Measurements from ENCODE around the gene PLD3. TPM values are rescaled to one million over a fixed set of nuclear protein-coding genes. Genes with fewer than 3 reads are reported as not detected.

PLD3 gene
- total RNA-seq, 1 donor from 2014 or later, result 156 TPM

DNA sequence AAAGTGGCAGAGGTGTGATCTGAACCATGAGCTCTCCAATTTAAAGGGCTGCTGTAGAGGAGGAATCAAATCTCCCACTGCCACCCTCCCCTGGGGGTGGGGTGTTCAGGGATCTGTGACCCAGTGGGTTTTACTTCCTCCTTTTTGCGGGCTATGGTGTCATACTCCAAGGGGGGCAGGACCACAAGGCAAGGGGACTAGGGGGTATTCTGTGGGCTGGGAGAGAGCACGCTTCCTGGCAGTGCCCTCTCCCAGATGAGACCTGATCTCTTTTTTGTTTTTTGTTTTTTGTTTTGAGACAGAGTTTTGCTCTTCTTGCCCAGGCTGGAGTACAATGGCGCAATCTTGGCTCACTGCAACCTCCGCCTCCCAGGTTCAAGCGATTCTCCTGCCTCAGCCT is 10.3 kb downstream of the PLD3 start:
- Histone ChIP-seq H3K27me3 (ENCODE audit: low read depth) (no peaks in the 10 kb centered on the region), H3K9me3 (replicated peaks) (no peaks in the 10 kb centered on the region), H3K27ac (replicated peaks) (no peak overlapping the region), H3K4me3 (no peak overlapping the region), H3K36me3 (peaks cover 11% of the 10 kb centered on the region), H3K4me1 (no peaks in the 10 kb centered on the region)
- no peak for DNase-seq
- TF ChIP-seq, protein P1, sequence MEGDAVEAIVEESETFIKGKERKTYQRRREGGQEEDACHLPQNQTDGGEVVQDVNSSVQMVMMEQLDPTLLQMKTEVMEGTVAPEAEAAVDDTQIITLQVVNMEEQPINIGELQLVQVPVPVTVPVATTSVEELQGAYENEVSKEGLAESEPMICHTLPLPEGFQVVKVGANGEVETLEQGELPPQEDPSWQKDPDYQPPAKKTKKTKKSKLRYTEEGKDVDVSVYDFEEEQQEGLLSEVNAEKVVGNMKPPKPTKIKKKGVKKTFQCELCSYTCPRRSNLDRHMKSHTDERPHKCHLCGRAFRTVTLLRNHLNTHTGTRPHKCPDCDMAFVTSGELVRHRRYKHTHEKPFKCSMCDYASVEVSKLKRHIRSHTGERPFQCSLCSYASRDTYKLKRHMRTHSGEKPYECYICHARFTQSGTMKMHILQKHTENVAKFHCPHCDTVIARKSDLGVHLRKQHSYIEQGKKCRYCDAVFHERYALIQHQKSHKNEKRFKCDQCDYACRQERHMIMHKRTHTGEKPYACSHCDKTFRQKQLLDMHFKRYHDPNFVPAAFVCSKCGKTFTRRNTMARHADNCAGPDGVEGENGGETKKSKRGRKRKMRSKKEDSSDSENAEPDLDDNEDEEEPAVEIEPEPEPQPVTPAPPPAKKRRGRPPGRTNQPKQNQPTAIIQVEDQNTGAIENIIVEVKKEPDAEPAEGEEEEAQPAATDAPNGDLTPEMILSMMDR (IDR thresholded peaks at IDR 0.05; ENCODE audit: borderline replicate concordance), result no peak
- intact Hi-C loops (cut with micrococcal nuclease), result no loop called here

DNA sequence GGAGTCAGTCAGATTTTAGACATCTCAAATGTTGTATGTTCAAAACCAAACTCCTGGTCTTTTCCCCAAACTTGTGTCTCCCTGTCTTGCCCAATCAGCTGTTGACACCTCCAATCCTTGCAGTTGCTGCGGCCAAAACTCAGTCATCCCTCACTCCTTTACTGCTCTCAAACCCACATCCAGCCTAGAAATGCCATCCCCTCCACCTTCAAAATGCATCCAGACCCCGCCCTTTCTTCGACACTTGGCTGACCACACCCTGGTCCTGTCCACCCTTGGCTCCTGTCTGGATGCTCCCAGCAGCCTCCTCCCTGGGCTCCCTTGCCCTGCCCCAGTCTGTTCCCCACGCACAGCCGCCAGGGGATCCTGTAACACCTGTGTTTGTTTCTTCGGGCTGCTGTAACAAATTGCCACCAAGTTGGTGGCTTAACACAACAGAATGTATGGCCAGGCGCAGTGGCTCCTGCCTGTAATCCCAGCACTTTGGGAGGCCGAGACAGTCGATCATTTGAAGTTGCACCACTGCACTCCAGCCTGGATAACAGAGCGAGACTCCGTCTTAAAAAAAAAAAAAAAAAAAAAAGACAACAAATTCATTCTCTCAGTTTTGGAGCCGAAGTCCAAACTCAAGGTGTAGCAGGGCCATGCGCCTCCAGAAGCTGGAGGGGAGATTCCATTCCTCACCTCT is 11.7 kb downstream of the PLD3 start:
- TF ChIP-seq, protein P1 (IDR thresholded peaks at IDR 0.05; ENCODE audit: borderline replicate concordance), result no peak
- no peak overlapping the region for H3K27ac ChIP-seq (replicated peaks)
- no peaks in the 10 kb centered on the region for H3K9me3 ChIP-seq (replicated peaks)
- H3K36me3 ChIP-seq, result no peaks in the 10 kb centered on the region
- peaks cover 3% of the 10 kb centered on the region for H3K4me1 ChIP-seq
- no peak overlapping the region for H3K4me3 ChIP-seq
- no peak for DNase-seq
- intact Hi-C loops (cut with micrococcal nuclease), result no loop called here
- H3K27me3 ChIP-seq (ENCODE audit: low read depth), result no peaks in the 10 kb centered on the region

DNA sequence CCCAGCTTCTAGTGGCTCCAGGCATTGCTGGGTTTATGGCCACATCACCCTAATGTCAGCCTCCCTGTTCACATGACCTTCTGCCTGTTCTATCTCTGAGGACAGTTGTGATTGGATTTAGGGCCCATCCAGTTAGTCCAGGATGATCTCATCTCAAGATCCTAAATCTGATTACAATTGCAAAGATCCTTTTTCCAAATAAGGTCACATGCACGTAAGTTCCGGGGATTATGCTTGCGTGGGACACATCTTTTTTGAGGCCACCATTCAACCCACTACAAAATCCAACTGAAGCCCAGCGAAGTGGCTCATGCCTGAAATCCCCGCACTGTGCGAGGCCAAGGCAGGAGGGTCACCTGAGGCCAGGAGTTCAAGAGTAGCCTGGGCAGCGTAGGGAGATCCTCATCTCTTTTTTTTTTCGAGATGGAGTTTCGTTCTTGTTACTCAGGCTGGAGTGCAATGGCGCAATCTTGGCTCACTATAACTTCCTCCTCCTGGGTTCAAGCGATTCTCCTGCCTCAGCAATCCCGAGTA is 12.3 kb downstream of the PLD3 start:
- Histone ChIP-seq H3K4me1 (peaks cover 9% of the 10 kb centered on the region), H3K36me3 (no peaks in the 10 kb centered on the region), H3K4me3 (no peak overlapping the region), H3K27ac (replicated peaks) (no peak overlapping the region), H3K9me3 (replicated peaks) (no peaks in the 10 kb centered on the region), H3K27me3 (ENCODE audit: low read depth) (no peaks in the 10 kb centered on the region)
- TF ChIP-seq, protein P1 (IDR thresholded peaks at IDR 0.05; ENCODE audit: borderline replicate concordance), result no peak
- intact Hi-C loops (cut with micrococcal nuclease), result no loop called here
- no peak for DNase-seq

DNA sequence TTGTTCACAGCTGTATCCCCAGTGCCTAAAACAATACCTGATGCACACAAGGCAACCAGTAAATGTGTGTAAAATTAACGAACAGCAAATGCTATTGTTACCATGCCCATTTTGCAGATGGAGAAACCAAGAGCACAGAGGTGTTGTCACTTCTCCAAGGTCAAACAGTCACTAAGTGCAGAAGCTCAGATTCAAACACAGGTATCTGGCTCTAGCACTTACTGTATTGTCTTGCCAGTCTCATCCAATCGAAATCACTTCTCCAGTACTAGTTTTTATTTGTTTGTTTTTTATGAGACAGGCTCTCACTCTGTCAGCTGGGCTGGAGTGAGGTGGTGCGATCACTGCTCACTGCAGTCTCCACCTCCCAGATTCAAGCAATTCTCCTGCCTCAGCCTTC is 13.7 kb downstream of the PLD3 start:
- Histone ChIP-seq H3K36me3 (peaks cover 7% of the 10 kb centered on the region), H3K4me1 (peaks cover 19% of the 10 kb centered on the region), H3K9me3 (replicated peaks) (no peaks in the 10 kb centered on the region), H3K4me3 (no peak overlapping the region), H3K27ac (replicated peaks) (no peak overlapping the region), H3K27me3 (ENCODE audit: low read depth) (no peaks in the 10 kb centered on the region)
- TF ChIP-seq, protein P1 (IDR thresholded peaks at IDR 0.05; ENCODE audit: borderline replicate concordance), result no peak
- intact Hi-C loops (cut with micrococcal nuclease), result no loop called here
- DNase-seq, result no peak

DNA sequence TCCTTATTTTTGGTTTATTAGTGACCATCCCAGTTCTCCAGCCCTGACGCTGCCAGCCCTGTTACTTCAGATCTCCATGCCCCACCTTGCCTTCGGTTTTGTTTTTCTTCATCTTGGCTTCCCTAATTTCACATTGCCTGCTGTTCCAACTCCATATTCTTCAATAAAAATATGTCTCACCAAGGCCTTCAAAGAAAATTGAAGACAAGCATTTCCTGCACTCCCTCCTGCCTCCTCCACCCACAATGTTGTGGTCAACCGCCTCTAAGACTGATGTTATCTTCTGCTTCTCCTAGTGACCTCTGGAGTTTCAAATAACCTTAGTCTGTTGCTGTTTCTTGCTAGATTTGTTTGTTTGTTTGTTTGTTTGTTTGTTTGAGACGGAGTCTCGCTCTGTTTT is 14.6 kb downstream of the PLD3 start:
- Histone ChIP-seq H3K4me1 (peaks cover 19% of the 10 kb centered on the region), H3K9me3 (replicated peaks) (no peaks in the 10 kb centered on the region), H3K27ac (replicated peaks) (no peak overlapping the region), H3K4me3 (no peak overlapping the region), H3K27me3 (ENCODE audit: low read depth) (no peaks in the 10 kb centered on the region), H3K36me3 (peaks cover 16% of the 10 kb centered on the region)
- no peak for DNase-seq
- TF ChIP-seq, protein P1 (IDR thresholded peaks at IDR 0.05; ENCODE audit: borderline replicate concordance), result no peak
- intact Hi-C loops (cut with micrococcal nuclease), result no loop called here
